SK-N-SH treated with all-trans-retinoic acid at 6 μM for 48 hours (cell line): Measurements from ENCODE around the gene AUTS2.

Experiments used
- BACH2 ChIP-seq: fragments of 250-450 bp; sonication (Bioruptor Pico); IDR thresholded peaks from 2 replicates; pipeline ENCODE4 v1.9.0; 2021; ENCODE audit warnings: mild to moderate bottlenecking, borderline replicate concordance
- CSRNP3 ChIP-seq: fragments of 250-450 bp; sonication (Bioruptor Pico); IDR thresholded peaks from 2 replicates; pipeline ENCODE4 v1.5.1; 2021; ENCODE audit warnings: mild to moderate bottlenecking, moderate library complexity
- PPARA ChIP-seq: fragments of 250-450 bp; sonication (Bioruptor Pico); IDR thresholded peaks from 2 replicates; pipeline ENCODE4 v1.5.0; 2020; ENCODE audit warnings: mild to moderate bottlenecking, borderline replicate concordance
- SNAI2 ChIP-seq: fragments of 250-450 bp; sonication (Bioruptor Pico); IDR thresholded peaks from 2 replicates; pipeline ENCODE4 v1.5.0; 2020; ENCODE audit warnings: mild to moderate bottlenecking, moderate library complexity
- TCF4 ChIP-seq: fragments of 250-450 bp; sonication (Bioruptor Pico); IDR thresholded peaks from 2 replicates; pipeline ENCODE4 v1.8.0; 2021; ENCODE audit warnings: mild to moderate bottlenecking, moderate library complexity, borderline replicate concordance
- TOX ChIP-seq: fragments of 250-450 bp; sonication (Bioruptor Pico); IDR thresholded peaks from 2 replicates; pipeline ENCODE4 v1.8.0; 2021; ENCODE audit warnings: mild to moderate bottlenecking, moderate library complexity, borderline replicate concordance
- ZFP3 ChIP-seq: fragments of 250-450 bp; sonication (Bioruptor Pico); IDR thresholded peaks from 2 replicates; pipeline ENCODE4 v1.5.0; 2020; ENCODE audit warnings: mild to moderate bottlenecking, moderate library complexity
- ZFP30 ChIP-seq: fragments of 450-650 bp; formaldehyde crosslinking; IDR thresholded peaks from 2 replicates; pipeline ENCODE4 v1.5.0; 2022; ENCODE audit warnings: mild to moderate bottlenecking, moderate library complexity
- ZNF565 ChIP-seq: fragments of 450-650 bp; formaldehyde crosslinking; conservative IDR thresholded peaks from 2 replicates; pipeline ENCODE4 v1.5.0; 2020; ENCODE audit warnings: low read depth, mild to moderate bottlenecking, moderate library complexity
- ZNF8 ChIP-seq: fragments of 450-650 bp; formaldehyde crosslinking; IDR thresholded peaks from 2 replicates; pipeline ENCODE4 v1.5.0; 2020; ENCODE audit warnings: mild to moderate bottlenecking, moderate library complexity
- TF ChIP-seq, protein P1 (sequence below): fragments of 250-450 bp; sonication (Bioruptor Pico); IDR thresholded peaks from 2 replicates; pipeline ENCODE4 v1.8.0; 2020; ENCODE audit warnings: mild to moderate bottlenecking, moderate library complexity, borderline replicate concordance

GRCh38 chr7:69640216-69640615, 41.9 kb downstream of the AUTS2 start:
- TF ChIP-seq ZFP3 (CRISPR knock-in tag) = no peak
- no peak for TF ChIP-seq CSRNP3 (CRISPR knock-in tag)
- TF ChIP-seq, protein P1, sequence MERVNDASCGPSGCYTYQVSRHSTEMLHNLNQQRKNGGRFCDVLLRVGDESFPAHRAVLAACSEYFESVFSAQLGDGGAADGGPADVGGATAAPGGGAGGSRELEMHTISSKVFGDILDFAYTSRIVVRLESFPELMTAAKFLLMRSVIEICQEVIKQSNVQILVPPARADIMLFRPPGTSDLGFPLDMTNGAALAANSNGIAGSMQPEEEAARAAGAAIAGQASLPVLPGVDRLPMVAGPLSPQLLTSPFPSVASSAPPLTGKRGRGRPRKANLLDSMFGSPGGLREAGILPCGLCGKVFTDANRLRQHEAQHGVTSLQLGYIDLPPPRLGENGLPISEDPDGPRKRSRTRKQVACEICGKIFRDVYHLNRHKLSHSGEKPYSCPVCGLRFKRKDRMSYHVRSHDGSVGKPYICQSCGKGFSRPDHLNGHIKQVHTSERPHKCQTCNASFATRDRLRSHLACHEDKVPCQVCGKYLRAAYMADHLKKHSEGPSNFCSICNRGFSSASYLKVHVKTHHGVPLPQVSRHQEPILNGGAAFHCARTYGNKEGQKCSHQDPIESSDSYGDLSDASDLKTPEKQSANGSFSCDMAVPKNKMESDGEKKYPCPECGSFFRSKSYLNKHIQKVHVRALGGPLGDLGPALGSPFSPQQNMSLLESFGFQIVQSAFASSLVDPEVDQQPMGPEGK (CRISPR knock-in tag) = no peak
- TF ChIP-seq ZNF565 (CRISPR knock-in tag) = no peak
- TF ChIP-seq BACH2 (CRISPR knock-in tag) = no peak
- TF ChIP-seq TOX (CRISPR knock-in tag) = no peak
- no peak for TF ChIP-seq ZNF8 (CRISPR knock-in tag)
- no peak for TF ChIP-seq PPARA (CRISPR knock-in tag)
- TF ChIP-seq TCF4 (CRISPR knock-in tag) = no peak
- no peak for TF ChIP-seq ZFP30 (CRISPR knock-in tag)
- TF ChIP-seq SNAI2 (CRISPR knock-in tag) = no peak
